H1 (cell line): ENCODE data around the gene LMAN1. TPM values are rescaled to one million over a fixed set of nuclear protein-coding genes. Genes with fewer than 3 reads are reported as not detected.

Experiments used
- CHD7 ChIP-seq: fragments of 300-600 bp; sonication (generic); IDR thresholded peaks from 2 replicates; pipeline ENCODE4 v1.7.1; 2012; ENCODE audit warnings: low read length, moderate library complexity, mild to moderate bottlenecking, inconsistent platforms; ENCODE audit not compliant: insufficient replicate concordance
- polyA plus RNA-seq, 7 experiments: library from polyadenylated mRNA; depleted of rRNA in 3 of 7; stranded (reverse) in 5 of 7; unstranded in 2 of 7; fragments of >200 nt in 5 of 7; fragments of 200-250 nt in 2 of 7; gene quantifications; 1 replicate in 5 of 7; 2 replicates in 1 of 7; 4 replicates in 1 of 7; pipeline versions ENCODE4 v1.2.1 to v1.2.3, GENCODE V29; 2011 to 2013; ENCODE audit warnings: missing spikeins in 2 of 7, mixed read lengths in 2 of 7
- total RNA-seq: library from RNA; stranded (reverse); fragmentation: NEBNext Ultra II Directional; extraction: Animal tissue kit (Norgen Biotek cat#: 25700); gene quantifications from 2 replicates; pipeline ENCODE4 v1.2.1, GENCODE V29; 2021

Gene LMAN1
- total and polyA plus RNA-seq, 2 of the 8 experiments (the other 6 are each of a cell fraction or from before 2014, with no cell fraction given), result 20.3 to 73.6 TPM

- no peak for TF ChIP-seq CHD7
These were observed 29.8 kb upstream of the LMAN1 start (continued) for GRCh38 chr18:59388817-59389216.
